ENCODE measurements around the gene THADA.

The THADA gene

GRCh38 chr2:43438858-43439655 is 156.8 kb downstream of the THADA start:
- DNase-seq: no peak

GRCh38 chr2:43438342-43438741 is 157.5 kb downstream of the THADA start:
- DNase-seq: no peak

GRCh38 chr2:43437363-43437762 is 158.5 kb downstream of the THADA start:
- no peak for DNase-seq

GRCh38 chr2:43436431-43436830 is 159.4 kb downstream of the THADA start:
- DNase-seq: no peak

- no peak for DNase-seq
Observed at GRCh38 chr2:43435746-43436145, 160.1 kb downstream of the THADA start.

GRCh38 chr2:43430489-43430888 is 165.3 kb downstream of the THADA start:
- no peak for DNase-seq

- no peak for DNase-seq
Observed at GRCh38 chr2:43429369-43429768, 166.5 kb downstream of the THADA start.

GRCh38 chr2:43427032-43427424 is 168.8 kb downstream of the THADA start:
- no peak for DNase-seq

GRCh38 chr2:43426305-43427031 is 169.4 kb downstream of the THADA start:
- DNase-seq: peak; percentile 86

GRCh38 chr2:43425659-43426058 is 170.2 kb downstream of the THADA start:
- DNase-seq: no peak

GRCh38 chr2:43424262-43425207 is 171.3 kb downstream of the THADA start:
- DNase-seq: no peak

- no peak for DNase-seq
Observed at GRCh38 chr2:43423941-43424261, 171.9 kb downstream of the THADA start.

GRCh38 chr2:43421194-43421593 is 174.6 kb downstream of the THADA start:
- DNase-seq: no peak

GRCh38 chr2:43420389-43420801 is 175.4 kb downstream of the THADA start:
- no peak for DNase-seq

- DNase-seq: no peak
Observed at GRCh38 chr2:43419876-43420275, 176.0 kb downstream of the THADA start.

GRCh38 chr2:43419243-43419642 is 176.6 kb downstream of the THADA start:
- no peak for DNase-seq

- DNase-seq: no peak
Observed at GRCh38 chr2:43418680-43419079, 177.2 kb downstream of the THADA start.

- no peak for DNase-seq
Observed at GRCh38 chr2:43417300-43417699, 178.5 kb downstream of the THADA start.

- DNase-seq: no peak
Observed at GRCh38 chr2:43415592-43415991, 180.2 kb downstream of the THADA start.

- DNase-seq: no peak
Observed at GRCh38 chr2:43414586-43415135, 181.2 kb downstream of the THADA start.

GRCh38 chr2:43414033-43414432 is 181.8 kb downstream of the THADA start:
- no peak for DNase-seq

- no peak for DNase-seq
Observed at GRCh38 chr2:43412114-43412753, 183.6 kb downstream of the THADA start.

Data from CD4-positive, alpha-beta T cell treated with Interleukin-4 for 4 hours (primary cell).